HepG2 (cell line): ENCODE data around the gene PPIP5K2. TPM values are rescaled to one million over a fixed set of nuclear protein-coding genes. Genes with fewer than 3 reads are reported as not detected.

Source experiments
- CREB3 ChIP-seq: sonication (generic); formaldehyde crosslinking; IDR thresholded peaks from 2 replicates; pipeline ENCODE4 v1.5.0; 2020; ENCODE audit warnings: missing genetic modification reagents
- HNF1A ChIP-seq, 2 experiments: sonication (generic) in 1 of 2; formaldehyde crosslinking in 1 of 2; IDR thresholded peaks; 2 replicates each; pipeline versions ENCODE4 v1.4.0 to v1.6.1; 2016 to 2020; ENCODE audit warnings: borderline replicate concordance in 1 of 2, low read depth in 1 of 2, mild to moderate bottlenecking in 1 of 2, missing genetic modification reagents in 1 of 2
- KAT7 ChIP-seq: IDR thresholded peaks from 2 replicates; pipeline ENCODE4 v1.6.1; 2018; ENCODE audit warnings: borderline replicate concordance, missing compliant biosample characterization
- POLR2AphosphoS5 ChIP-seq: IDR thresholded peaks from 2 replicates; pipeline ENCODE4 v1.6.1; 2012; ENCODE audit warnings: low read depth, low read length
- TRIM22 ChIP-seq: fragments of 450-650 bp; IDR thresholded peaks from 2 replicates; pipeline ENCODE4 v1.6.1; 2017
- ZBTB40 ChIP-seq, 2 experiments: fragments of 450-650 bp in 1 of 2; sonication (generic) in 1 of 2; formaldehyde crosslinking in 1 of 2; IDR thresholded peaks; 2 replicates each; pipeline versions ENCODE4 v1.6.1 to v1.8.0; 2016 to 2022; ENCODE audit warnings: antibody characterized with exemption in 1 of 2, mild to moderate bottlenecking in 1 of 2, missing genetic modification reagents in 1 of 2
- ZKSCAN1 ChIP-seq: fragments of 150-350 bp; IDR thresholded peaks from 2 replicates; pipeline ENCODE4 v1.6.1; 2014; ENCODE audit warnings: low read length
- ZNF704 ChIP-seq: sonication (generic); formaldehyde crosslinking; IDR thresholded peaks from 2 replicates; pipeline ENCODE4 v1.8.1; 2023; ENCODE audit warnings: mild to moderate bottlenecking, inconsistent platforms, moderate library complexity, missing genetic modification reagents, borderline replicate concordance
- ZZZ3 ChIP-seq: sonication (generic); formaldehyde crosslinking; IDR thresholded peaks from 2 replicates; pipeline ENCODE4 v1.4.0; 2020; ENCODE audit warnings: missing genetic modification reagents, mild to moderate bottlenecking, borderline replicate concordance
- polyA plus RNA-seq, 8 experiments: library from polyadenylated mRNA; depleted of rRNA in 3 of 8; stranded (reverse) in 7 of 8; unstranded in 1 of 8; fragments of >200 nt; fragmentation: Illumina TruSeq in 4 of 8; extraction: Trizol in 4 of 8; gene quantifications; 2 replicates each; pipeline versions ENCODE4 v1.2.1 to v1.2.3, GENCODE V29; 2011 to 2016; ENCODE audit warnings: low read depth in 4 of 8, missing spikeins in 1 of 8, mixed read lengths in 1 of 8; ENCODE audit not compliant: insufficient read depth in 1 of 8
- total RNA-seq, 5 experiments: library from RNA; depleted of rRNA; stranded (reverse); fragments of >200 nt; fragmentation: Illumina TruSeq; extraction: Trizol; gene quantifications; 2 replicates each; pipeline ENCODE4 v1.2.3, GENCODE V29; 2016; ENCODE audit warnings: low read depth in 1 of 5

The PPIP5K2 gene
- total and polyA plus RNA-seq, 2 of the 13 experiments (the other 11 are each of a cell fraction or from before 2014, with no cell fraction given) = 19.7 to 45.6 TPM

GRCh38 chr5:103119765-103120606 is at the start of gene PPIP5K2, which contains the start of gene GIN1 (continued):
- TF ChIP-seq ZBTB40 (IDR thresholded peaks at IDR 0.05) (peak; percentile 99), ZBTB40 (CRISPR knock-in tag; IDR thresholded peaks at IDR 0.05) (peak; percentile 81; the same call in 1 of the 2 replicates), CREB3 (no peak; the same call in 1 of the 2 replicates), HNF1A (IDR thresholded peaks at IDR 0.05; ENCODE audit: low read depth) (peak; percentile 64; the same call in 1 of the 2 replicates), HNF1A (CRISPR knock-in tag; IDR thresholded peaks at IDR 0.05; ENCODE audit: borderline replicate concordance) (no peak), ZKSCAN1 (peak; percentile 97), ZZZ3 (CRISPR knock-in tag) (peak; percentile 31; the same call in 1 of the 2 replicates), TRIM22 (no peak), POLR2AphosphoS5 (peak; percentile 93), KAT7 (peak; percentile 46), ZNF704 (CRISPR knock-in tag) (no peak)
